Measurements from ENCODE around the gene MEF2D.

DNA sequence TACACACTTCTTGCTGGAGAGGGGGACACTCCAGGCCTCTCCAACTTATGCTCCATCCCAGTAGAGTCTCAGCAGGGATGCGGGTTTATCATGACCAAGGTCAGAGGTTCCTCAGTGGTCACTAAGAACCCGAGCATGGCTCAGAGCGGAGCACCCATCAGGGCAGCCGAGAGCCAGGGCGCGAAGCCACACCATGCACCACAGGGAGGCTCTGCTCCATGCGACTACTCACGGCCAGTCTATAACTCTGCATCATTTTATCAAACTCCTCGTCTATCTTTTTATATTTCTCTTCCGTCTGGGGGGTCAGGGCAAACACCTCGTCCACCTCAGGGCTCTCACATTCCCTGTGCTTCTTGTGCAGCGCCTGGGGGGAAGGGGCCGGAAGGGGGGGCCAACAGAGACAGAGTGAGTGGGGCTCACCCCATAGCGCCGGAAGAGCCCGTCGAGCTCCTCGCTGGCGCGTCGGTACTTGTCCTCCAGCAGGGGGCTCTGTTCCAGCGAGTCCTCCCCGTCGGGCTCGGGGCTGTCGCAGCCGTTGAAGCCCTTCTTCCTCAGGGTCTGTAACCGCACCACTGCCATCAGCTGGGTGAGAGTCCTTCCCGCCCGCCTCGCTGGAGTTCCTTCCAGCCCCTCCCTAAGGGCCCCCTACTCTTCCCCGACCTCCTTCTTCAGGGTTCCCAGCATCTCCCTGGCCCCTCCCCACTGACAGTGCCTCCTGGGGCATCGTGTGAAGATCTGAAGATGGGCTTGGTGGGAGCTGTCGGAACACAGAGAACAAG, 20.0 kb downstream of the MEF2D start:
- TF ChIP-seq, protein P1, sequence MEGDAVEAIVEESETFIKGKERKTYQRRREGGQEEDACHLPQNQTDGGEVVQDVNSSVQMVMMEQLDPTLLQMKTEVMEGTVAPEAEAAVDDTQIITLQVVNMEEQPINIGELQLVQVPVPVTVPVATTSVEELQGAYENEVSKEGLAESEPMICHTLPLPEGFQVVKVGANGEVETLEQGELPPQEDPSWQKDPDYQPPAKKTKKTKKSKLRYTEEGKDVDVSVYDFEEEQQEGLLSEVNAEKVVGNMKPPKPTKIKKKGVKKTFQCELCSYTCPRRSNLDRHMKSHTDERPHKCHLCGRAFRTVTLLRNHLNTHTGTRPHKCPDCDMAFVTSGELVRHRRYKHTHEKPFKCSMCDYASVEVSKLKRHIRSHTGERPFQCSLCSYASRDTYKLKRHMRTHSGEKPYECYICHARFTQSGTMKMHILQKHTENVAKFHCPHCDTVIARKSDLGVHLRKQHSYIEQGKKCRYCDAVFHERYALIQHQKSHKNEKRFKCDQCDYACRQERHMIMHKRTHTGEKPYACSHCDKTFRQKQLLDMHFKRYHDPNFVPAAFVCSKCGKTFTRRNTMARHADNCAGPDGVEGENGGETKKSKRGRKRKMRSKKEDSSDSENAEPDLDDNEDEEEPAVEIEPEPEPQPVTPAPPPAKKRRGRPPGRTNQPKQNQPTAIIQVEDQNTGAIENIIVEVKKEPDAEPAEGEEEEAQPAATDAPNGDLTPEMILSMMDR (conservative IDR thresholded peaks at IDR 0.05; ENCODE audit: low read depth, low read length): peak; percentile 83
- TF ChIP-seq EZH2 (IDR thresholded peaks at IDR 0.05; ENCODE audit: borderline replicate concordance, low read depth, low read length, poor library complexity, severe bottlenecking): no peak

Measured in A673 (cell line).